Endometrial microvascular endothelial cells (primary cell): ENCODE results near the gene MACROH2A2. TPM values are rescaled to one million over a fixed set of nuclear protein-coding genes. Genes with fewer than 3 reads are reported as not detected.
"Not testable (repeated sequence)": the region's sequence is repeated elsewhere in the genome, so short reads cannot be mapped to it uniquely, and the experiment has no call there.

Experiments used
- in situ Hi-C: cut with HindIII; loops from 2 replicates; pipeline ENCODE4 v1.10.0; 2017; ENCODE audit warnings: low sequenced_read_pairs, low pct_unique_long_range_greater_than_20kb; ENCODE audit errors: inconsistent ontology term
- total RNA-seq: library from RNA; depleted of rRNA; stranded (reverse); fragments of >200 nt; gene quantifications from one replicate; pipeline ENCODE4 v1.2.3, GENCODE V29; 2015; ENCODE audit errors: inconsistent ontology term

MACROH2A2 gene
- total RNA-seq, 1 donor from 2014 or later, result 1.1 TPM

- in situ Hi-C loops, result no loop called here
These were observed 87.7 kb downstream of the MACROH2A2 start for GRCh38 chr10:70140297-70140696.

GRCh38 chr10:70142555-70142954 is 89.9 kb downstream of the MACROH2A2 start:
- in situ Hi-C loops, result no loop called here

GRCh38 chr10:70144372-70145110 is 91.9 kb downstream of the MACROH2A2 start:
- in situ Hi-C loops, result no loop called here

GRCh38 chr10:70145166-70145665 is 92.6 kb downstream of the MACROH2A2 start:
- in situ Hi-C loops, result no loop called here

- in situ Hi-C loops, result no loop called here
These were observed 93.2 kb downstream of the MACROH2A2 start for GRCh38 chr10:70145666-70146488.

- in situ Hi-C loops, result no loop called here
These were observed 94.0 kb downstream of the MACROH2A2 start, which contains the start of gene TYSND1 for GRCh38 chr10:70146489-70147258. TSS of gene TYSND1 (minus strand) at chr10:70146700. CDS start at chr10:70146586, 114 bp downstream.

GRCh38 chr10:70147259-70147625 is 94.6 kb downstream of the MACROH2A2 start:
- in situ Hi-C loops, result no loop called here

GRCh38 chr10:70148516-70148915 is 95.9 kb downstream of the MACROH2A2 start:
- in situ Hi-C loops, result no loop called here

GRCh38 chr10:70155255-70155838 is 102.7 kb downstream of the MACROH2A2 start:
- in situ Hi-C loops, result no loop called here

GRCh38 chr10:70158113-70158512 is 105.5 kb downstream of the MACROH2A2 start:
- in situ Hi-C loops, result no loop called here

- in situ Hi-C loops, result not testable (repeated sequence)
These were observed 106.7 kb downstream of the MACROH2A2 start for GRCh38 chr10:70159366-70159765.

GRCh38 chr10:70160798-70161197 is 108.2 kb downstream of the MACROH2A2 start:
- in situ Hi-C loops, result no loop called here

Other genes starting within 250 kb of the MACROH2A2 start
- gene AIFM2, start 80.0 kb downstream of the MACROH2A2 start, total RNA-seq, result 9.3 TPM
- 7.0 TPM for gene TYSND1, start 93.9 kb downstream of the MACROH2A2 start, total RNA-seq
- 77.5 TPM for gene SAR1A, start 117.7 kb downstream of the MACROH2A2 start, total RNA-seq
- gene PPA1, start 180.6 kb downstream of the MACROH2A2 start, total RNA-seq, result 222 TPM
- not detected for gene NPFFR1, start 231.2 kb downstream of the MACROH2A2 start, total RNA-seq